K562 (cell line): ENCODE data around the gene PIK3R1. TPM values are rescaled to one million over a fixed set of nuclear protein-coding genes. Genes with fewer than 3 reads are reported as not detected.

Source experiments
- ATAC-seq: fragments of 200-7000 bp; cut with Tn5 transposase; 3 replicates; pipeline ENCODE4 v1.9.1; 2020; ENCODE audit warnings: moderate library complexity
- BruUV-seq: library from RNA; stranded (reverse); fragments of 400-500 nt; replicated peaks from 2 replicates; lab custom pipeline; 2021; lab: Mats Ljungman, UMichigan
- CTCF ChIA-PET: fragments of 300-600 bp; formaldehyde crosslinking; extraction: SDS; loops from one replicate; lab custom pipeline; 2021; ENCODE audit warnings: low intra/inter-chr PET ratio; lab: Yijun Ruan, JAX
- POLR2A ChIA-PET: fragments of 300-600, 350-650 bp; sonication (Branson Sonifier 250); formaldehyde crosslinking; extraction: SDS; loops from one replicate; lab custom pipeline; 2021; ENCODE audit warnings: antibody characterized with exemption, inconsistent platforms; lab: Yijun Ruan, JAX
- DNase-seq, 4 experiments: peaks; one replicate each; pipeline versions ENCODE4 v3.0.0 to v3.0.0-alpha.2; 2011 to 2018; ENCODE audit warnings: low spot score in 3 of 4, mixed read lengths in 3 of 4; ENCODE audit errors: extremely low read depth in 1 of 4
- FAIRE-seq: peaks from 2 replicates; lab custom pipeline; 2011; peaks lifted over from hg19 to GRCh38; lab: Jason Lieb, UNC
- H2AFZ ChIP-seq: 2 replicates; pipeline ENCODE4 v1.6.0; 2011; ENCODE audit warnings: low read depth, low read length, control low read depth, inconsistent platforms
- H3K27ac ChIP-seq: fragments of 200-600 bp; 3 replicates; pipeline ENCODE4 v1.8.0; 2011; ENCODE audit warnings: low read depth, mild to moderate bottlenecking, control low read depth, inconsistent platforms, low read length, moderate library complexity, mixed read lengths; ENCODE audit errors: extremely low read depth
- H3K27me3 ChIP-seq, 2 experiments: fragments of 300-600 bp in 1 of 2; 2 replicates in 1 of 2; 3 replicates in 1 of 2; pipeline versions ENCODE4 v1.6.0 to v1.8.0; 2011; ENCODE audit warnings: inconsistent platforms in 2 of 2, low read length in 2 of 2, mild to moderate bottlenecking in 1 of 2, mixed read lengths in 1 of 2, moderate library complexity in 1 of 2; ENCODE audit not compliant: control insufficient read depth in 2 of 2, insufficient read depth in 2 of 2
- H3K36me3 ChIP-seq: fragments of 300-600 bp; 3 replicates; pipeline ENCODE4 v1.8.0; 2011; ENCODE audit warnings: mild to moderate bottlenecking, low read length, inconsistent platforms; ENCODE audit not compliant: control insufficient read depth, insufficient read depth
- H3K4me1 ChIP-seq, 2 experiments: fragments of 200-600 bp in 1 of 2; replicated peaks in 1 of 2; 2 replicates in 1 of 2; 3 replicates in 1 of 2; pipeline versions ENCODE4 v1.5.1 to v1.8.0; 2011; ENCODE audit warnings: inconsistent platforms in 2 of 2, low read length in 2 of 2, mild to moderate bottlenecking in 1 of 2, mixed read lengths in 1 of 2, moderate library complexity in 1 of 2; ENCODE audit not compliant: control insufficient read depth in 2 of 2, insufficient read depth in 2 of 2
- H3K4me2 ChIP-seq: 2 replicates; pipeline ENCODE4 v1.6.1; 2011; ENCODE audit warnings: low read length, control low read depth, inconsistent platforms, mixed read lengths; ENCODE audit not compliant: insufficient read depth
- H3K4me3 ChIP-seq: fragments of 200-600 bp; sonication (generic), shearing (Covaris generic); 2 replicates; pipeline ENCODE4 v1.5.1; 2016; ENCODE audit warnings: control low read depth, inconsistent platforms
- H3K79me2 ChIP-seq: fragments of 200-600 bp; 3 replicates; pipeline ENCODE4 v1.8.0; 2011; ENCODE audit warnings: low read length, inconsistent platforms; ENCODE audit not compliant: control insufficient read depth, insufficient read depth
- H3K9ac ChIP-seq, 2 experiments: 2 replicates each; pipeline versions ENCODE4 v1.6.0 to v1.6.1; 2011; ENCODE audit warnings: low read depth in 2 of 2, low read length in 2 of 2, control low read depth in 1 of 2, inconsistent platforms in 1 of 2, mild to moderate bottlenecking in 1 of 2, mixed read lengths in 1 of 2; ENCODE audit not compliant: insufficient read depth in 1 of 2
- H3K9me1 ChIP-seq: one replicate; pipeline ENCODE4 v1.6.0; 2011; ENCODE audit warnings: inconsistent platforms, mild to moderate bottlenecking, low read length, moderate library complexity; ENCODE audit not compliant: control insufficient read depth, insufficient read depth
- H3K9me3 ChIP-seq: replicated peaks from 2 replicates; pipeline ENCODE4 v1.5.1; 2011; ENCODE audit warnings: low read depth, low read length, inconsistent platforms; ENCODE audit not compliant: control insufficient read depth, insufficient read depth
- H4K20me1 ChIP-seq: replicated peaks from 2 replicates; pipeline ENCODE4 v1.6.1; 2011; ENCODE audit warnings: low read length, inconsistent platforms, mixed read lengths; ENCODE audit not compliant: control insufficient read depth, insufficient read depth
- CEBPZ ChIP-seq: fragments of 150-350 bp; IDR thresholded peaks from 2 replicates; pipeline ENCODE4 v1.6.1; 2014; ENCODE audit warnings: low read depth, mild to moderate bottlenecking, low read length, borderline replicate concordance
- CHD2 ChIP-seq: IDR thresholded peaks from 2 replicates; pipeline ENCODE4 v1.6.1; 2011; ENCODE audit warnings: low read depth, low read length
- CREM ChIP-seq: IDR thresholded peaks from 2 replicates; pipeline ENCODE4 v1.6.1; 2014; ENCODE audit warnings: antibody characterized with exemption, low read depth
- ESRRA ChIP-seq: fragments of 450-650 bp; IDR thresholded peaks from 2 replicates; pipeline ENCODE4 v1.6.1; 2014; ENCODE audit warnings: low read depth, mild to moderate bottlenecking, moderate library complexity, borderline replicate concordance
- KLF16 ChIP-seq: IDR thresholded peaks from 2 replicates; pipeline ENCODE4 v1.6.1; 2016; ENCODE audit warnings: antibody characterized with exemption
- NCOA6 ChIP-seq: fragments of 450-650 bp; IDR thresholded peaks from 2 replicates; pipeline ENCODE4 v1.6.1; 2017; ENCODE audit warnings: mild to moderate bottlenecking
- NFYB ChIP-seq: IDR thresholded peaks from 2 replicates; pipeline ENCODE4 v1.6.1; 2011; ENCODE audit warnings: mild to moderate bottlenecking, moderate library complexity; ENCODE audit not compliant: insufficient read length; ENCODE audit errors: extremely low read depth
- NR2F6 ChIP-seq: fragments of 450-650 bp; formaldehyde crosslinking; IDR thresholded peaks from 2 replicates; pipeline ENCODE4 v1.4.0; 2020; ENCODE audit warnings: mild to moderate bottlenecking
- POLR2A ChIP-seq: fragments of 450-650 bp; conservative IDR thresholded peaks from 2 replicates; pipeline ENCODE4 v1.6.1; 2016
- RB1 ChIP-seq: fragments of 450-650 bp; IDR thresholded peaks from 2 replicates; pipeline ENCODE4 v1.6.1; 2017; ENCODE audit warnings: low read depth, mild to moderate bottlenecking
- SETDB1 ChIP-seq: IDR thresholded peaks from one replicate; pipeline ENCODE4 v1.6.1; 2012; ENCODE audit warnings: low read length, control low read depth, inconsistent platforms
- TAF9B ChIP-seq: fragments of 450-650 bp; IDR thresholded peaks from 2 replicates; pipeline ENCODE4 v1.6.1; 2018; ENCODE audit warnings: mild to moderate bottlenecking; ENCODE audit not compliant: partially characterized antibody
- TFAP4 ChIP-seq: sonication (generic); formaldehyde crosslinking; IDR thresholded peaks from 2 replicates; pipeline ENCODE4 v1.8.0; 2022; ENCODE audit warnings: missing genetic modification reagents, mild to moderate bottlenecking, moderate library complexity, borderline replicate concordance
- ZNF347 ChIP-seq: fragments of 450-650 bp; formaldehyde crosslinking; IDR thresholded peaks from 2 replicates; pipeline ENCODE4 v1.4.0; 2020; ENCODE audit warnings: low read depth, mild to moderate bottlenecking, moderate library complexity
- ZNF583 ChIP-seq: fragments of 250-450 bp; sonication (Bioruptor Pico); IDR thresholded peaks from 2 replicates; pipeline ENCODE4 v1.4.0; 2020
- WGBS: fragments of 100-300 bp; shearing (Covaris generic); methylation state at CpG from one replicate; pipeline ENCODE4 v1.1.6; 2016; ENCODE audit warnings: low coverage, mixed read lengths; ENCODE audit not compliant: insufficient coverage; ENCODE audit errors: missing lambda C conversion rate; 5-methylcytosine and 5-hydroxymethylcytosine counted together
- in situ Hi-C: fragments of 300-500 bp; cut with MboI; formaldehyde crosslinking; loops from 4 replicates; pipeline ENCODE4 v1.15.0; 2018; ENCODE audit warnings: inconsistent platforms, mixed read lengths
- intact Hi-C: fragments of 100-400 bp; cut with micrococcal nuclease; formaldehyde crosslinking; loops from 2 replicates; pipeline ENCODE4 v1.14.2; 2022
- polyA plus RNA-seq, 8 experiments: library from polyadenylated mRNA; depleted of rRNA in 4 of 8; stranded (reverse) in 5 of 8; unstranded in 3 of 8; fragments of >200 nt; fragmentation: Nextera tagmentation in 2 of 8; fragmentation: Illumina TruSeq in 1 of 8; extraction: Ambion mirVana in 2 of 8; extraction: Trizol in 1 of 8; gene quantifications; 2 replicates each; pipeline versions ENCODE4 v1.2.1 to v1.2.3, GENCODE V29; 2011 to 2014; ENCODE audit warnings: inconsistent platforms in 1 of 8, missing spikeins in 1 of 8
- total RNA-seq, 7 experiments: library from RNA; depleted of rRNA in 6 of 7; stranded (reverse); fragments of >200 nt in 6 of 7; fragmentation: Illumina TruSeq in 2 of 7; extraction: Trizol in 2 of 7; gene quantifications; 2 replicates each; pipeline versions ENCODE4 v1.2.1 to v1.2.3, GENCODE V29; 2011 to 2021; ENCODE audit warnings: low replicate concordance in 1 of 7

Gene PIK3R1
- total and polyA plus RNA-seq, 9 of the 15 experiments (the other 6 are each of a cell fraction or from before 2014, with no cell fraction given), result 1.1 to 9.7 (median 4.8) TPM

GRCh38 chr5:68170826-68171558 is 44.6 kb upstream of the PIK3R1 start:
- no peak overlapping the region for H2AFZ ChIP-seq
- no peak overlapping the region for H3K9ac ChIP-seq
- no peak overlapping the region for H3K4me3 ChIP-seq
- BruUV-seq, result no TSS peak
- no peaks in the 10 kb centered on the region for H3K36me3 ChIP-seq
- H3K4me2 ChIP-seq, result no peak overlapping the region
- POLR2A ChIA-PET, result interaction anchor here (1.6 kb wide), 1 partner anchor 12 kb away, joined by 3 read pairs; no protein-coding TSS in a partner anchor
- WGBS, result 1% methylated on average over 10 of the region's 10 CpGs
- no peaks in the 10 kb centered on the region for H3K9me1 ChIP-seq
- H3K27ac ChIP-seq, result no peak overlapping the region
- no peaks in the 10 kb centered on the region for H4K20me1 ChIP-seq
- DNase-seq (no peak), ATAC-seq (no peak), FAIRE-seq (no peak)
- intact Hi-C loops (no loop called here), in situ Hi-C loops (no loop called here)
- no peaks in the 10 kb centered on the region for H3K9me3 ChIP-seq
- H3K4me1 ChIP-seq, result no peaks in the 10 kb centered on the region
- H3K79me2 ChIP-seq, result no peaks in the 10 kb centered on the region
- H3K27me3 ChIP-seq, result peaks cover 4 to 6% of the 10 kb centered on the region in 2 experiments; a peak in 3 of 5 replicates
- CTCF ChIA-PET, result no interaction called here
- no peak for TF ChIP-seq POLR2A
- TF ChIP-seq TFAP4, result no peak
- no peak for TF ChIP-seq NFYB
- no peak for TF ChIP-seq CHD2
- TF ChIP-seq ESRRA, result no peak
- no peak for TF ChIP-seq NCOA6
- no peak for TF ChIP-seq RB1
- no peak for TF ChIP-seq ZNF347 (CRISPR knock-in tag)
- TF ChIP-seq KLF16, result no peak
- no peak for TF ChIP-seq TAF9B
- TF ChIP-seq CEBPZ, result no peak
- no peak for TF ChIP-seq SETDB1
- TF ChIP-seq CREM, result no peak
- no peak for TF ChIP-seq NR2F6 (CRISPR knock-in tag)
- no peak for TF ChIP-seq ZNF583 (CRISPR knock-in tag)
